Peyer's patch (tissue), 4 donors: Measurements from ENCODE around the gene SLC50A1. TPM values are rescaled to one million over a fixed set of nuclear protein-coding genes. Genes with fewer than 3 reads are reported as not detected.
A peak's percentile ranks its signal among the peaks of the same experiment; 100 is the strongest.
"Not testable (repeated sequence)": the region's sequence is repeated elsewhere in the genome, so short reads cannot be mapped to it uniquely, and the experiment has no call there.

ENCODE experiments used
- DNase-seq, 3 donors: peaks; one replicate each; pipeline ENCODE4 v3.0.0-alpha.2; 2017 to 2019
- H3K27ac ChIP-seq, 4 donors: fragments of 200-600 bp; sonication (generic); one replicate each; pipeline ENCODE4 v1.5.1; 2016 to 2019
- H3K27me3 ChIP-seq, 2 donors: fragments of 200-600 bp; sonication (generic); one replicate each; pipeline ENCODE4 v1.5.1; 2019
- H3K36me3 ChIP-seq, 3 donors: fragments of 200-600 bp; sonication (generic); one replicate each; pipeline ENCODE4 v1.5.1; 2016 to 2019
- H3K4me1 ChIP-seq, 4 donors: fragments of 200-600 bp; sonication (generic); one replicate each; pipeline ENCODE4 v1.5.1; 2016 to 2019
- H3K4me3 ChIP-seq, 4 donors: fragments of 200-600 bp; sonication (generic); 1 replicate in 3 of 4; 2 replicates in 1 of 4; pipeline ENCODE4 v1.5.1; 2016 to 2019; ENCODE audit warnings: mild to moderate bottlenecking in 1 of 4
- H3K9me3 ChIP-seq, 4 donors: fragments of 200-600 bp; sonication (generic); one replicate each; pipeline ENCODE4 v1.5.1; 2016 to 2019; ENCODE audit warnings: mild to moderate bottlenecking in 1 of 4
- POLR2A ChIP-seq, 2 donors: fragments of 450-650 bp; IDR thresholded peaks; one replicate each; pipeline ENCODE4 v1.5.1; 2017; ENCODE audit warnings: antibody characterized with exemption in 2 of 2, mild to moderate bottlenecking in 2 of 2, moderate library complexity in 2 of 2
- total RNA-seq, 4 donors: library from RNA; depleted of rRNA; stranded (reverse); fragments of >200 nt; gene quantifications; one replicate each; pipeline ENCODE4 v1.1.0, GENCODE V29; 2016
- TF ChIP-seq, protein P1 (sequence below), 6 experiments: fragments of 450-650 bp in 4 of 6; fragments of 200-600 bp in 2 of 6; sonication (generic) in 1 of 6; IDR thresholded peaks; one replicate each; pipeline ENCODE4 v1.5.1; 2017 to 2019; ENCODE audit warnings: antibody characterized with exemption in 6 of 6, mild to moderate bottlenecking in 3 of 6, moderate library complexity in 1 of 6

The SLC50A1 gene
- total RNA-seq, 4 donors from 2014 or later: 42.5 to 83.3 (median 46.7) TPM

DNA sequence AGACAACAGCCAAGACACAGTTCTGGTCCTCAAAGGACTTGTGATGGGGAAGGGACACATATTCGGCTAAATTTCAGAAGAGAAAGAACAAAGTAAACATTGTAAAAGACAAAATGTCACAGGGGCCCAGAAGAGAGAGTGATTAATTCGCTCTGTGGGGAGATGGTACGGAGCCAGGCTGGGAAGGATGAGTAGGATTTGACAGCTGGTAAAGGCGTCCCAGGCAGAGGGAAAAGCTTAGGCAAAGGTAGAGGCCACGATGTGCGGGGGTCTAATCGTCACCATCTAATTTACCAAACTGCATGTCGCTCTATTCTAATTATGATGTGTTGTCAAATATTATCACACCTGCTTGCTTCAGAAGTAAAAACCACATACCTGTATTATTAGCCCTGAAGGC lies 25.3 kb upstream of the SLC50A1 start:
- TF ChIP-seq, protein P1, sequence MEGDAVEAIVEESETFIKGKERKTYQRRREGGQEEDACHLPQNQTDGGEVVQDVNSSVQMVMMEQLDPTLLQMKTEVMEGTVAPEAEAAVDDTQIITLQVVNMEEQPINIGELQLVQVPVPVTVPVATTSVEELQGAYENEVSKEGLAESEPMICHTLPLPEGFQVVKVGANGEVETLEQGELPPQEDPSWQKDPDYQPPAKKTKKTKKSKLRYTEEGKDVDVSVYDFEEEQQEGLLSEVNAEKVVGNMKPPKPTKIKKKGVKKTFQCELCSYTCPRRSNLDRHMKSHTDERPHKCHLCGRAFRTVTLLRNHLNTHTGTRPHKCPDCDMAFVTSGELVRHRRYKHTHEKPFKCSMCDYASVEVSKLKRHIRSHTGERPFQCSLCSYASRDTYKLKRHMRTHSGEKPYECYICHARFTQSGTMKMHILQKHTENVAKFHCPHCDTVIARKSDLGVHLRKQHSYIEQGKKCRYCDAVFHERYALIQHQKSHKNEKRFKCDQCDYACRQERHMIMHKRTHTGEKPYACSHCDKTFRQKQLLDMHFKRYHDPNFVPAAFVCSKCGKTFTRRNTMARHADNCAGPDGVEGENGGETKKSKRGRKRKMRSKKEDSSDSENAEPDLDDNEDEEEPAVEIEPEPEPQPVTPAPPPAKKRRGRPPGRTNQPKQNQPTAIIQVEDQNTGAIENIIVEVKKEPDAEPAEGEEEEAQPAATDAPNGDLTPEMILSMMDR (IDR thresholded peaks at IDR 0.05): no peak
- TF ChIP-seq POLR2A (IDR thresholded peaks at IDR 0.05): no peak
- H3K36me3 ChIP-seq: no peaks in the 10 kb centered on the region
- DNase-seq: no peak

DNA sequence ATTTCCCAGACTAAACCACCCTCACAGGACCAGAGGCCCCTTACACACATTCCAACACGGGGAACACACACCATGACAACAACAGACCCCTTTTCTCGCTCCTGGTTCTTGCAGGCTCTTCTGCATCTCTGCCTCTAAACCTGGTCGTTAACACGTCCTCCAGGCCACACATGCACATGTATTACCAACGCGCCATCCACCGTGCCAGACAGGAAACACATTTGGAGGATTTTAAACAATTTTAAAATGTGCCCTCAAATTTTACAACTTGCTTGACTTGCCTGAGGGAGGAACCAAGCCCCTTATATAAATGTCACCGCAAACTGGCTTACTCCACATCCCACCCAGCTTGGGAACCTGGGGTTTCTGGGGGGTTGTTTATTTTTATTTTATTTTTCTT lies 24.8 kb upstream of the SLC50A1 start:
- H3K27ac ChIP-seq: no peak overlapping the region
- H3K4me3 ChIP-seq: no peak overlapping the region
- H3K9me3 ChIP-seq: no peaks in the 10 kb centered on the region
- TF ChIP-seq, protein P1 (IDR thresholded peaks at IDR 0.05): no peak
- TF ChIP-seq POLR2A (IDR thresholded peaks at IDR 0.05): no peak
- no peaks in the 10 kb centered on the region for H3K27me3 ChIP-seq
- no peaks in the 10 kb centered on the region for H3K36me3 ChIP-seq
- H3K4me1 ChIP-seq: no peaks in the 10 kb centered on the region
- DNase-seq: no peak

More for the DNA sequence above, 25.3 kb upstream of the SLC50A1 start:
- Histone ChIP-seq H3K4me1 (no peaks in the 10 kb centered on the region), H3K27me3 (no peaks in the 10 kb centered on the region), H3K4me3 (no peak overlapping the region), H3K27ac (no peak overlapping the region), H3K9me3 (no peaks in the 10 kb centered on the region)

DNA sequence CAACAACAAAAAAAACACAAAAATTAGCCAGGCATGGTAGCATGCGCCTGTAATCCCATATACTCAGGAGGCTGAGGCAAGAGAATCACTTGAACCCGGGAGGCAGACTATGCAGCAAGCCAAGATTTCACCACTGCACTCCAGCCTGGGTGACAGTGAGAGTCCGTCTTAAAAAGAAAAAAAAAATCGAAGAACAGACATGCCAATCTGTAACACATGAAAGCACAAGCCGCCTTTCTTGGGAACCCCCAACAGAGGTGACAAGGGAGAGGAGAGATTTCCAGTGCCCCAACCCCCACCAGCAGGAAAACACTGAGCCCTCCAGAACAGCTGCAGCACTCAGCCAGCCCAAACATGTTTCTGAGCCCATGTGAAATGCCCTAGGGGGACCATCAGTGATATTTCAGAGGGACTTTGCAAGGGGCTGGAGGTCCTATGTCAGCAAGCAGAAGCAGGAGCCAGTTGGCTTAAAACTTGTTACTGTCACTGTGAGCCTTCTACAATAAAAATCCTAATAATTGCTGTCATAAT lies 22.1 kb upstream of the SLC50A1 start:
- H3K36me3 ChIP-seq: no peaks in the 10 kb centered on the region
- H3K4me3 ChIP-seq: no peak overlapping the region
- H3K27ac ChIP-seq: no peak overlapping the region
- no peaks in the 10 kb centered on the region for H3K9me3 ChIP-seq
- DNase-seq: no peak
- TF ChIP-seq, protein P1 (IDR thresholded peaks at IDR 0.05): no peak
- no peaks in the 10 kb centered on the region for H3K27me3 ChIP-seq
- no peaks in the 10 kb centered on the region for H3K4me1 ChIP-seq

DNA sequence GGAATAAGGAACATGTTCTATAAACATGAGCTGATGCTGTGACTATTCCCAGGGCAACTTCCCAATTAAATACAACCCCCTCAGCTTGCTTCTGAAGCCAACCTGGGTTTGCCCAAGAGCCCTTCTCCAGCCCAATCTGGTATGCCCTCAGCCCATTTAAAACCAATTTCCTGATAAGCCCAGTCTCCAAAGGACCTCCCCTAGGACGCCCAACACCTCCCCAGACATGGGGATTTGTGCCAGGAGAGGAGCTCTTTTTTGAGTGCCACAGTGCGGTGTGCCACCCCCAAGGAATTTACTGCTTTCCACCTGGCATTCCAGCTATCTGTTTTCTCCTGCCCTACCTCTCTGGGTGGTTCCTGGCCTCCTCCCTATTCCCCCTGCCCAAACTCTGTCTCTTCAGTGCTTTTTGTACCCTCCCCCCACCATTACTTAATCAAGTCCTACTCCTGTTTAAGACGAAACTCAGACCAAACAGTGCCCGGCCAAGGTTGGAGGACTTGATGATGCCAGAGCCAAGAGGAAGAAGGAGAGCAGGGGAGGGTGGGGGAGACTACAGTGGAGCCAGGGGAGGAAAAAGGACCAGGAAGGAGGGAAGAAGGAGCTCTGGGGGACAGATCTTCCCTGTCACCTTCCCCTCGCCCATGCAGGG lies 19.4 kb upstream of the SLC50A1 start:
- H3K36me3 ChIP-seq: no peaks in the 10 kb centered on the region
- no peak for TF ChIP-seq POLR2A (IDR thresholded peaks at IDR 0.05)
- TF ChIP-seq, protein P1 (IDR thresholded peaks at IDR 0.05): no peak
- H3K27ac ChIP-seq: no peak overlapping the region
- no peaks in the 10 kb centered on the region for H3K27me3 ChIP-seq
- H3K4me3 ChIP-seq: no peak overlapping the region
- no peaks in the 10 kb centered on the region for H3K9me3 ChIP-seq
- H3K4me1 ChIP-seq: no peaks in the 10 kb centered on the region
- DNase-seq: no peak

DNA sequence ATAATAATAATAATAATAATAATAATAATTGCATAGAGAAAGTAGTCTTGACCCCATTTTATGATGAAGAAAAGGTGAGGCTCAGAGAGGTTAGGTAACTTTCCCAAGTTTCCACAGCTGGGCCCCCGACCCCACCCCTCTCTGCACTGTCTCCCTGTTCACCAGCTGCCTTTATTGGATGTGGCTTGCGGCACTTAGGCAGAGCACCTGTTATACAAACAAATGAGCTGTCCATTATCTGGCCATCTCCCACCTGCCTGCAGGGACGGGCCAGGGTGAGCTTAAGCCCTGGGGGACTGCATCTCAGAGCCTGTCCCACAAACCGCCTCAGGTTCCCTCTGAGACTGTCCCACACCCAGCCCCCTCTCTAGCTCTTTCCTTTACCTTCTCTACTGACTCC lies 18.0 kb upstream of the SLC50A1 start:
- Histone ChIP-seq H3K4me3 (no peak overlapping the region), H3K36me3 (no peaks in the 10 kb centered on the region), H3K27ac (no peak overlapping the region), H3K27me3 (no peaks in the 10 kb centered on the region), H3K4me1 (no peaks in the 10 kb centered on the region), H3K9me3 (no peaks in the 10 kb centered on the region)
- TF ChIP-seq POLR2A (IDR thresholded peaks at IDR 0.05): no peak
- DNase-seq: peak in 1 of 3 donors; percentile 53

DNA sequence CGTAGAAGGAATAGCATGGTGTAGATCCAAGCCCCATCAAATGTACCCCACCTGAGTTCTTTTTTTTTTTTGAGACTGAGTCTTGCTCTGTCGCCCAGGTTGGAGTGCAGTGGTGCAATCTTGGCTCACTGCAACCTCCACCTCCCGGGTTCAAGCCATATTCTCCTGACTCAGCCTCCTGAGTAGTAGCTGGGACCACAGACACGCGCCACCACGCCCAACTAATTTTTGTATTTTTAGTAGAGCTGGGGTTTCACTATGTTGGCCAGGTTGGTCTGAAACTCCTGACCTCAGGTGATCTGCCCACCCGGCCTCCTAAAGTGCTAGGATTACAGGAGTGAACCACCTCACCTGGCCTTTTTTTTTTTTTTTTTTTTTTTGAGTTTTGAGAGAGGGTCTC lies 17.6 kb upstream of the SLC50A1 start:
- H3K4me1 ChIP-seq, H3K9me3 ChIP-seq, H3K36me3 ChIP-seq, H3K4me3 ChIP-seq, H3K27me3 ChIP-seq, DNase-seq, H3K27ac ChIP-seq: not testable (repeated sequence)

DNA sequence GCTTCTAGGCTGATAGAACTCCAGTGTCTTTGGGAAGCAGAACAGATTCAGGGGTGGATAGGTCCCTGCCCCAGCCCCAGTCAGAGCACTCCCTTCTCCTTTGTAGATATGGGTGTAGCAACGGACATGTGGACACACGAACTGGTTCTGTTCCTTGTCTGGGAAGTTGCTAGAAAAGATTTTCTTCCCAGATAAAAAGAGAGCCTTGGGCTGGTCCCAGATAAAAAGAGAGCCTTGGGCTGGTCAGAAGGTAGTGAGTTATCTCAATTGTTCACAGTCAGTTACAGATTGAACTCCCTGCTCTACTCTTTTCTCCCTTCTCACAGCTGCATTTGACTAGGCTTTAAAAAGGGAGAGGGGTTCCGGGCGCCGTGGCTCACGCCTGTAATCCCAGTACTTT lies 15.4 kb upstream of the SLC50A1 start:
- no peak overlapping the region for H3K27ac ChIP-seq
- H3K27me3 ChIP-seq: no peaks in the 10 kb centered on the region
- no peaks in the 10 kb centered on the region for H3K36me3 ChIP-seq
- peaks cover 0 to 13% (median 2%) of the 10 kb centered on the region in 4 donors for H3K4me1 ChIP-seq
- H3K4me3 ChIP-seq: no peak overlapping the region
- no peak for DNase-seq
- H3K9me3 ChIP-seq: no peaks in the 10 kb centered on the region
- TF ChIP-seq POLR2A (IDR thresholded peaks at IDR 0.05): no peak
- TF ChIP-seq, protein P1 (IDR thresholded peaks at IDR 0.05): no peak
